ENCODE measurements around the gene FOXJ3.
A peak's percentile ranks its signal among the peaks of the same experiment; 100 is the strongest.

Gene FOXJ3

DNA sequence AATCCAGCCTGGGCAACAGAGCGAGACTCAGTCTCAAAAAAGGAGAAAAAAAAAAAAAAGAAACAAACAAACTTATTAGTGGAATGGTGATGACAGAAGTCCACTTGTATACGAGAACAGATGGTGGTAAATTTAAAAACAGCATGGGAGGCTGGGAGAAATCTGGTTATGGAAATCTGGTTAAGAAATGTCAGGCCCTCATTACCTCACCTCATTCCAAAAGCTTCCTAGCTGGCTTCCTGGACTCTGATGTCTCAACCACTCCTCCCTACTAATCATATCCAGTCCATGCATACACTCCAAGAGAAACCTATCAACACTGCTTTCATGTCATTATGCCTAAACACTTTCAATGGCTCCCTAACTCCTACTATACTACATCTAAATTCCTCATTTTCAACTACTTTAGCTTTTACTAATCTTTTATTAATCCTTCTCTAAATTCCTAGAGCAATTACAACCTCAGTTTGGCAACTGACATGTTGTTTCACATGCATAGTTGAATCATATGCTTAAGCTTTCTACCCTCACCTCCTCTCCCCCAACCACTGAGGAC lies 52.9 kb downstream of the FOXJ3 start:
- Mint-ChIP-seq H3K27ac (peak overlapping the region; percentile 55), H3K4me1 (peaks cover 19% of the 10 kb centered on the region), H3K9me3 (no peaks in the 10 kb centered on the region), H3K27me3 (ENCODE audit: low read depth, poor library complexity) (no peaks in the 10 kb centered on the region), H3K4me3 (no peak overlapping the region), H3K36me3 (ENCODE audit: low read depth) (peaks cover 15% of the 10 kb centered on the region)
- TF ChIP-seq, protein P1, sequence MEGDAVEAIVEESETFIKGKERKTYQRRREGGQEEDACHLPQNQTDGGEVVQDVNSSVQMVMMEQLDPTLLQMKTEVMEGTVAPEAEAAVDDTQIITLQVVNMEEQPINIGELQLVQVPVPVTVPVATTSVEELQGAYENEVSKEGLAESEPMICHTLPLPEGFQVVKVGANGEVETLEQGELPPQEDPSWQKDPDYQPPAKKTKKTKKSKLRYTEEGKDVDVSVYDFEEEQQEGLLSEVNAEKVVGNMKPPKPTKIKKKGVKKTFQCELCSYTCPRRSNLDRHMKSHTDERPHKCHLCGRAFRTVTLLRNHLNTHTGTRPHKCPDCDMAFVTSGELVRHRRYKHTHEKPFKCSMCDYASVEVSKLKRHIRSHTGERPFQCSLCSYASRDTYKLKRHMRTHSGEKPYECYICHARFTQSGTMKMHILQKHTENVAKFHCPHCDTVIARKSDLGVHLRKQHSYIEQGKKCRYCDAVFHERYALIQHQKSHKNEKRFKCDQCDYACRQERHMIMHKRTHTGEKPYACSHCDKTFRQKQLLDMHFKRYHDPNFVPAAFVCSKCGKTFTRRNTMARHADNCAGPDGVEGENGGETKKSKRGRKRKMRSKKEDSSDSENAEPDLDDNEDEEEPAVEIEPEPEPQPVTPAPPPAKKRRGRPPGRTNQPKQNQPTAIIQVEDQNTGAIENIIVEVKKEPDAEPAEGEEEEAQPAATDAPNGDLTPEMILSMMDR (IDR thresholded peaks at IDR 0.05) = no peak
- no peak for DNase-seq

DNA sequence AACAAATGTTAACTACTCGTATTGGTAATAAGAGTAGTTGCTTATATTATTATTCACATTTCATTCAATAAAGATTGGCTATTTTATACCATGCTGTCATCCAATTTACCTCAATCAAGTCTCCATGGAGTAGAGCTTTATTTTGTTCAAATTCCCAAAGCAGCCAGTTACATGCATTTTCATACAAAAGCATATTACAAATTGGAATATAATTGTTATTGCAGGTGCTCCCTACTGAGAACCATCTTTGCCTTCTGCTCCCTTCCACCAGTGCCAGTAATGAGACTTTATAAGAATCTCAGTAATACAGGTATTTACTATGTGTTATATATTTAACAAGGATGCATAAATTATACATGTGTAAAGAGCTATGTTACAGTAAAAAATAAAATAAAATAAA lies 54.2 kb downstream of the FOXJ3 start:
- H3K36me3 Mint-ChIP-seq (ENCODE audit: low read depth) = peaks cover 23% of the 10 kb centered on the region
- TF ChIP-seq, protein P1 (IDR thresholded peaks at IDR 0.05) = no peak
- H3K4me1 Mint-ChIP-seq = peaks cover 19% of the 10 kb centered on the region
- no peaks in the 10 kb centered on the region for H3K9me3 Mint-ChIP-seq
- no peak overlapping the region for H3K4me3 Mint-ChIP-seq
- H3K27ac Mint-ChIP-seq = no peak overlapping the region
- H3K27me3 Mint-ChIP-seq (ENCODE audit: low read depth, poor library complexity) = no peaks in the 10 kb centered on the region
- DNase-seq = no peak

DNA sequence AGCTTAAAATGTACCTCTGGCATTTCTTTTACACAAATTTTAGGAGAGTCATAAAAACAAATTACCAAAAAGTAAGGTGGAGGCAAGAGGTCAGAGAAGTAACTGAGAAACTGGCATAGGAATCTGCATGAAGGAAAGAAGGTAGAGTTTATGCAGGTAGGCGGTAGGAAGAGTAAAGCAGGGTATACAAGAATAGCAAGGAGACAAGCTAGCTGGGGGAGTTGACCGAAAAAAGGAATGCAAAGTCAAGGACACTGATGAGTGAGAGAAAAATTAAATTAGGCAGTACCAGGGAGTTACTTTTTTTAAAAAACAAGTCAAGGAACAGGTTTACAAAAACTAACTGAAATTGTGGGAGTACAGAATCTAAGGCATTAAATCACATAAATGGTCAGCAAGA lies 56.0 kb downstream of the FOXJ3 start:
- Mint-ChIP-seq H3K27me3 (ENCODE audit: low read depth, poor library complexity) (no peaks in the 10 kb centered on the region), H3K4me1 (peaks cover 19% of the 10 kb centered on the region), H3K36me3 (ENCODE audit: low read depth) (peaks cover 36% of the 10 kb centered on the region), H3K9me3 (no peaks in the 10 kb centered on the region), H3K4me3 (peak overlapping the region; percentile 8), H3K27ac (peak overlapping the region; percentile 34)
- no peak for DNase-seq
- TF ChIP-seq, protein P1 (IDR thresholded peaks at IDR 0.05) = no peak

DNA sequence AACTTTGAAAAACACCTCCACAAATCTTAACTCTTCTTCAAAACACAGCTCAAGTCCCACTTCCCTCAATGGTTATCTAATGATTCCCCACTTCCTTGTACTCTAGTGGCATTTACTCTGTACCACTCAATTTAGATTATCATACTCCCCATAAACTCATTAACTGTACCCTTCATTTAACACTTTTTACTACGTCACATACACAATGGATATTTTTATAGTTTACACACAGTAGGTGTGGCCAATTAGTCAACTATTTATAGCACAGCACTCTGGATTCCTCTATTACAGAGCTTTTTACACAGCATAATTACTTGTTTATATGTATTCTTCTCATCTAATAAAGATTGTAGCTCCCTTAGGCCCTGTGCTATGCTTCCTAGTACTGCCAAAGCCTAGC lies 62.1 kb downstream of the FOXJ3 start:
- no peaks in the 10 kb centered on the region for H3K27me3 Mint-ChIP-seq (ENCODE audit: low read depth, poor library complexity)
- TF ChIP-seq, protein P1 (IDR thresholded peaks at IDR 0.05) = no peak
- no peak for DNase-seq
- H3K36me3 Mint-ChIP-seq (ENCODE audit: low read depth) = peaks cover 74% of the 10 kb centered on the region
- no peak overlapping the region for H3K4me3 Mint-ChIP-seq
- H3K27ac Mint-ChIP-seq = no peak overlapping the region
- H3K4me1 Mint-ChIP-seq = peaks cover 16% of the 10 kb centered on the region
- H3K9me3 Mint-ChIP-seq = peaks cover 13% of the 10 kb centered on the region

DNA sequence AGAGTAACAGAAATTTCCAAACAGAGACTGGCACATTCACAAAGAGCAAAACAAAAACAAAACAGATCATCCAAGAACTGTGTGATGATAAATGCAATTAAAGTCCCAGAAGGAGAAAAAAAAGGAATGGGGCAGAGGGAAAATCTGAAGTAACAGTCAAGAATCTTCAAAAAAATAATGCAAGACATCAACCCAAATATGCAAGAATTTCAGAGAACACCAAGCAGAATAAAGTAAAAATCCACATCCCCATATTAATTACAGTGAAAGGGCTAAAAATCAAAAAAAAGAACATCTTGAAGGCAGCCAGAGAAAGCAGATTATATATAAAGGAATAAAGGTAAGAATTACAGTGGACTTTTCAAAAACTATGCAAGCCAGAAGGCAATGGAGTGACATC lies 67.1 kb downstream of the FOXJ3 start:
- DNase-seq = no peak
- Mint-ChIP-seq H3K36me3 (ENCODE audit: low read depth) (peaks cover 69% of the 10 kb centered on the region), H3K4me1 (peaks cover 60% of the 10 kb centered on the region), H3K27me3 (ENCODE audit: low read depth, poor library complexity) (no peaks in the 10 kb centered on the region), H3K9me3 (peaks cover 21% of the 10 kb centered on the region), H3K27ac (peak overlapping the region; percentile 97), H3K4me3 (no peak overlapping the region)
- TF ChIP-seq, protein P1 (IDR thresholded peaks at IDR 0.05) = no peak
